Measurements from ENCODE around the gene SPANXB1.
"Not testable (repeated sequence)": the region's sequence is repeated elsewhere in the genome, so short reads cannot be mapped to it uniquely, and the experiment has no call there.

Gene SPANXB1, protein sequence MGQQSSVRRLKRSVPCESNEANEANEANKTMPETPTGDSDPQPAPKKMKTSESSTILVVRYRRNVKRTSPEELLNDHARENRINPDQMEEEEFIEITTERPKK

GRCh38 chrX:141002568-141002967 is at the start of gene SPANXB1:
SPANXB1 (plus strand) TSS chrX:141002594; CDS start chrX:141002694, 100 bp downstream.
- not testable (repeated sequence) for DNase-seq (ENCODE audit: low read depth); H3K4me3 ChIP-seq (ENCODE audit: control insufficient read depth, low read depth, low read length)

GRCh38 chrX:140967036-140967435 is 35.4 kb upstream of the SPANXB1 start:
- no peak for DNase-seq (ENCODE audit: low read depth)
- no peak overlapping the region for H3K4me3 ChIP-seq (ENCODE audit: control insufficient read depth, low read depth, low read length)
- TF ChIP-seq, protein P1, sequence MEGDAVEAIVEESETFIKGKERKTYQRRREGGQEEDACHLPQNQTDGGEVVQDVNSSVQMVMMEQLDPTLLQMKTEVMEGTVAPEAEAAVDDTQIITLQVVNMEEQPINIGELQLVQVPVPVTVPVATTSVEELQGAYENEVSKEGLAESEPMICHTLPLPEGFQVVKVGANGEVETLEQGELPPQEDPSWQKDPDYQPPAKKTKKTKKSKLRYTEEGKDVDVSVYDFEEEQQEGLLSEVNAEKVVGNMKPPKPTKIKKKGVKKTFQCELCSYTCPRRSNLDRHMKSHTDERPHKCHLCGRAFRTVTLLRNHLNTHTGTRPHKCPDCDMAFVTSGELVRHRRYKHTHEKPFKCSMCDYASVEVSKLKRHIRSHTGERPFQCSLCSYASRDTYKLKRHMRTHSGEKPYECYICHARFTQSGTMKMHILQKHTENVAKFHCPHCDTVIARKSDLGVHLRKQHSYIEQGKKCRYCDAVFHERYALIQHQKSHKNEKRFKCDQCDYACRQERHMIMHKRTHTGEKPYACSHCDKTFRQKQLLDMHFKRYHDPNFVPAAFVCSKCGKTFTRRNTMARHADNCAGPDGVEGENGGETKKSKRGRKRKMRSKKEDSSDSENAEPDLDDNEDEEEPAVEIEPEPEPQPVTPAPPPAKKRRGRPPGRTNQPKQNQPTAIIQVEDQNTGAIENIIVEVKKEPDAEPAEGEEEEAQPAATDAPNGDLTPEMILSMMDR (IDR thresholded peaks at IDR 0.05; ENCODE audit: control insufficient read depth, insufficient read depth, low read depth, low read length, missing control alignments) = no peak

GRCh38 chrX:140971099-140971795 is 31.1 kb upstream of the SPANXB1 start:
- TF ChIP-seq, protein P1 (IDR thresholded peaks at IDR 0.05; ENCODE audit: control insufficient read depth, insufficient read depth, low read depth, low read length, missing control alignments) = no peak
- H3K4me3 ChIP-seq (ENCODE audit: control insufficient read depth, low read depth, low read length) = no peak overlapping the region
- no peak for DNase-seq (ENCODE audit: low read depth)

- no peak overlapping the region for H3K4me3 ChIP-seq (ENCODE audit: control insufficient read depth, low read depth, low read length)
- TF ChIP-seq, protein P1 (IDR thresholded peaks at IDR 0.05; ENCODE audit: control insufficient read depth, insufficient read depth, low read depth, low read length, missing control alignments) = no peak
- DNase-seq (ENCODE audit: low read depth) = no peak
Measured at GRCh38 chrX:140975472-140975871, 26.9 kb upstream of the SPANXB1 start.

DNA sequence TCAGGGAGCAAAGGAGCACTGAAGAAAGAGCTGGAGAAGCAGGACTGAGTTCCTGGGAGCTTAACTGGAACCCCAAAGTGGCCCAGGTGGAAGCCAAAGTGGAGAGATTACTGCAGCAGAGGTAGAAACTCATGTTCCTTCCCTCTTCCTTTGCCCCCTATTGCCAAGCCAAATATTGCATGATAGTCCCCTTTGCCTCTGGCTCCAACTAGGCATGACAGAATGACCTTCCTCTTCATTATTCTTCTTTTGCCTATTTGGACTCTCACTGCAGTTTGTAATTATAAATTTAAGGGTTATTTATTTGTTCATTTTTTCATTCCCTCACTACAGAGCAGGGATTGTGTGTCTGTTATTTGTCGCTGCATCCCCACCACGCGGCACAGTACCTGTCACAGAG is 22.1 kb upstream of the SPANXB1 start:
- no peak for DNase-seq (ENCODE audit: low read depth)
- H3K4me3 ChIP-seq (ENCODE audit: control insufficient read depth, low read depth, low read length) = no peak overlapping the region
- TF ChIP-seq, protein P1 (IDR thresholded peaks at IDR 0.05; ENCODE audit: control insufficient read depth, insufficient read depth, low read depth, low read length, missing control alignments) = no peak

DNA sequence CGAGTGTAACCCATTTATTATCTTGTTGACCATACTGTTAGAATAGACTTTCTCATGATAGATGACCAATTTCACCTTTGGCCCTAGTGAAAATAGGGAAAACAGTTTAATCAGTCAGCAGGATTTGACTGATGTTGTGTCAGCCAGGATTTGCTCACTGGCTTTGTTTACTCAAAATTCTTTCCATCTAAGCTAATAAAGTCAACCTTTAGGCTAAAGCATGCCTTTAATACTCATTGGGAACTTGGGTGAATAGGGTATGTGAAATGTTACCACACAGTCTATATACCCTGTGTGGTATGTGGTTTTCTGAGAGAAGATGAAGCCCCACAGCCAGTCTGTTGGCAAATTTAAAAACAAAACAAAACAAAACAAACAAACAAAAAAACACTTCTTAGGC is 18.7 kb upstream of the SPANXB1 start:
- DNase-seq (ENCODE audit: low read depth) = no peak
- no peak overlapping the region for H3K4me3 ChIP-seq (ENCODE audit: control insufficient read depth, low read depth, low read length)
- TF ChIP-seq, protein P1 (IDR thresholded peaks at IDR 0.05; ENCODE audit: control insufficient read depth, insufficient read depth, low read depth, low read length, missing control alignments) = no peak

DNA sequence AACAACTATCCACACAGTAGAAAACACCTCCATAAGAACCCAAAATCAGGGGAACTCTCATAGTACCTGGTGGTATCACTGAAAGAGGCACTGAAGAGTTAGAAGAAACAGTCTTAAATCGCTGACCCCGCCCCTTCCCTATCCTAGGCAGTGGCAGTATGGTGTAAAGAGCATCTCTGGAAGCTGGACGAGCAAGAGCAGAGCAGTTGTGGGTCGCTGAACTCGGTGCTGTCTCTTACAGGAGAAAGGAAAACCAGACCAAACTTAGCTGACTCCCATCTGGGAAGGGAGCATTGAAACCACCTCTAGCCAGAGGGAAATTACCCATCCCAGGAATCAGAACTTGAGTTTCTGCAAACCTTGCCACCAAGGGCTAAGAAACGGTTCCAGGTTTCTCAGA is 2.8 kb downstream of the SPANXB1 start:
- H3K4me3 ChIP-seq (ENCODE audit: control insufficient read depth, low read depth, low read length); DNase-seq (ENCODE audit: low read depth): not testable (repeated sequence)

GRCh38 chrX:141044246-141044645 is 41.9 kb downstream of the SPANXB1 start:
- H3K4me3 ChIP-seq (ENCODE audit: control insufficient read depth, low read depth, low read length); DNase-seq (ENCODE audit: low read depth): not testable (repeated sequence)

DNA sequence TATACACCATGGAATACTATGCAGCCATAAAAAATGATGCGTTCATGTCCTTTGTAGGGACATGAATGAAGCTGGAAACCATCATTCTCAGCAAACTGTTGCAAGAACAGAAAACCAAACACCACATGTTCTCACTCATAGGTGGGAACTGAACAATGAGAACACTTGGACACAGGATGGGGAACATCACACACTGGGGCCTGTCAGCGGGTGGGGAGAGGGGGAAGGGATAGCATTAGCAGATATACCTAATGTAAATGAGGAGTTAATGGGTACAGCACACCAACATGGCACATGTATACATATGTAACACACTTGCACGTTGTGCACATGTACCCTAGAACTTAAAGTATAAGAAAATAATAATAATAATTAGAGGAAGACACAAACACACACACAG is 47.5 kb downstream of the SPANXB1 start:
- not testable (repeated sequence) for H3K4me3 ChIP-seq (ENCODE audit: control insufficient read depth, low read depth, low read length); DNase-seq (ENCODE audit: low read depth)

GRCh38 chrX:141052098-141052497 is 49.7 kb downstream of the SPANXB1 start:
- H3K4me3 ChIP-seq (ENCODE audit: control insufficient read depth, low read depth, low read length); DNase-seq (ENCODE audit: low read depth): not testable (repeated sequence)

All from AG09309 (cell line).